Measurements from ENCODE around the gene RSAD2.

DNA sequence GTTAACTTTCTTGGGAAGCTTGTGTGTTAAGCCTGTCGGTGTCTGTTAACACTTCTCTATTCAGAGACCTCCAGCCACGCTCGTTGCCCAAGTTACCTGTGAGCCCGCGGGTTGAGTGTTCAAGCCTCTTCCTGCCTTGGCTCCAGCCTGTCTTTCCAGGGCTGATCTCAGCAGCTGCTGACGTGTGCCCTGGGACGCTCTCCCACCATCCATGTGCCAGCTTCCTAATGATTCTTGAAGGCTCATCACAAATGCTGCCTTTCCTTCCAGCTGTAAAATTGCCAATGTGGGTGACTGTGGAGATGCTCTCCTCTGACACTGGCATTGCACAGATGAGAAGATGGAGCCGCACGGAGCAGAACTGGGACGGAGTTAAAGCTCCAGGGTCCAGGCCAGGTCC lies 45.7 kb downstream of the RSAD2 start:
- TF ChIP-seq, protein P1, sequence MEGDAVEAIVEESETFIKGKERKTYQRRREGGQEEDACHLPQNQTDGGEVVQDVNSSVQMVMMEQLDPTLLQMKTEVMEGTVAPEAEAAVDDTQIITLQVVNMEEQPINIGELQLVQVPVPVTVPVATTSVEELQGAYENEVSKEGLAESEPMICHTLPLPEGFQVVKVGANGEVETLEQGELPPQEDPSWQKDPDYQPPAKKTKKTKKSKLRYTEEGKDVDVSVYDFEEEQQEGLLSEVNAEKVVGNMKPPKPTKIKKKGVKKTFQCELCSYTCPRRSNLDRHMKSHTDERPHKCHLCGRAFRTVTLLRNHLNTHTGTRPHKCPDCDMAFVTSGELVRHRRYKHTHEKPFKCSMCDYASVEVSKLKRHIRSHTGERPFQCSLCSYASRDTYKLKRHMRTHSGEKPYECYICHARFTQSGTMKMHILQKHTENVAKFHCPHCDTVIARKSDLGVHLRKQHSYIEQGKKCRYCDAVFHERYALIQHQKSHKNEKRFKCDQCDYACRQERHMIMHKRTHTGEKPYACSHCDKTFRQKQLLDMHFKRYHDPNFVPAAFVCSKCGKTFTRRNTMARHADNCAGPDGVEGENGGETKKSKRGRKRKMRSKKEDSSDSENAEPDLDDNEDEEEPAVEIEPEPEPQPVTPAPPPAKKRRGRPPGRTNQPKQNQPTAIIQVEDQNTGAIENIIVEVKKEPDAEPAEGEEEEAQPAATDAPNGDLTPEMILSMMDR (conservative IDR thresholded peaks at IDR 0.05; ENCODE audit: low read depth in 2 of 2), result no peak
- no peak for TF ChIP-seq EZH2 (IDR thresholded peaks at IDR 0.05; ENCODE audit: low read depth, unreplicated experiment)
- no peak for TF ChIP-seq ZNF331 (CRISPR knock-in tag; IDR thresholded peaks at IDR 0.05; ENCODE audit: low read depth)
- TF ChIP-seq EZH2phosphoT487 (IDR thresholded peaks at IDR 0.05; ENCODE audit: unreplicated experiment), result no peak
